IMR-90 (cell line): ENCODE measurements around the gene NACC2. TPM values are rescaled to one million over a fixed set of nuclear protein-coding genes. Genes with fewer than 3 reads are reported as not detected.

ENCODE experiments used
- ATAC-seq: fragments of 200-7000 bp; cut with Tn5 transposase; 2 replicates; pipeline ENCODE4 v1.9.1; 2020; ENCODE audit warnings: low read depth, mild to moderate bottlenecking, moderate library complexity
- BruUV-seq: library from RNA; stranded (reverse); fragments of 400-500 nt; replicated peaks from 2 replicates; lab custom pipeline; 2021; lab: Mats Ljungman, UMichigan
- CTCF ChIA-PET: fragments of 300-600 bp; formaldehyde crosslinking; extraction: SDS; loops from one replicate; lab custom pipeline; 2021; ENCODE audit warnings: antibody characterized with exemption; lab: Yijun Ruan, JAX
- POLR2A ChIA-PET: fragments of 300-600 bp; sonication (Branson Sonifier 250); formaldehyde crosslinking; loops from one replicate; lab custom pipeline; 2022; ENCODE audit warnings: antibody characterized with exemption; ENCODE audit not compliant: unreplicated experiment; lab: Charles Lee
- DNase-seq: peaks from one replicate; pipeline ENCODE4 v3.0.0; 2013
- H2AFZ ChIP-seq: replicated peaks from 2 replicates; pipeline ENCODE3; 2013; ENCODE audit warnings: low read length, mild to moderate bottlenecking; ENCODE audit not compliant: poor library complexity
- H2AK5ac ChIP-seq: 2 replicates; pipeline ENCODE4 v1.6.1; 2013; ENCODE audit warnings: low read depth, low read length, inconsistent platforms
- H2AK9ac ChIP-seq: replicated peaks from 2 replicates; pipeline ENCODE3; 2013; ENCODE audit warnings: mild to moderate bottlenecking, low read depth, low read length, moderate library complexity; ENCODE audit not compliant: poor library complexity
- H2BK120ac ChIP-seq: 2 replicates; pipeline ENCODE4 v1.6.1; 2013; ENCODE audit warnings: low read depth, low read length, inconsistent platforms
- H2BK15ac ChIP-seq: 3 replicates; pipeline ENCODE4 v1.6.1; 2013; ENCODE audit warnings: low read depth, low read length, inconsistent platforms
- H2BK20ac ChIP-seq: 2 replicates; pipeline ENCODE4 v1.6.1; 2013; ENCODE audit warnings: low read depth, mild to moderate bottlenecking, inconsistent platforms, low read length, moderate library complexity
- H2BK5ac ChIP-seq: 2 replicates; pipeline ENCODE4 v1.6.1; 2013; ENCODE audit warnings: mild to moderate bottlenecking, low read depth, low read length, inconsistent platforms; ENCODE audit not compliant: poor library complexity, severe bottlenecking
- H3K14ac ChIP-seq: replicated peaks from 2 replicates; pipeline ENCODE4 v1.6.1; 2013; ENCODE audit warnings: low read depth, low read length, inconsistent platforms
- H3K18ac ChIP-seq: 2 replicates; pipeline ENCODE4 v1.6.1; 2013; ENCODE audit warnings: low read depth, low read length, control low read depth
- H3K23ac ChIP-seq: 2 replicates; pipeline ENCODE4 v1.6.1; 2013; ENCODE audit warnings: low read depth, low read length, inconsistent platforms
- H3K27ac ChIP-seq: 2 replicates; pipeline ENCODE4 v1.5.1; 2013; ENCODE audit warnings: mild to moderate bottlenecking, control low read depth, low read length; ENCODE audit not compliant: insufficient read depth
- H3K27me3 ChIP-seq: 2 replicates; pipeline ENCODE4 v1.6.1; 2013; ENCODE audit warnings: low read length; ENCODE audit not compliant: control insufficient read depth, insufficient read depth
- H3K36me3 ChIP-seq: 2 replicates; pipeline ENCODE4 v1.6.1; 2013; ENCODE audit warnings: low read length, mixed read lengths; ENCODE audit not compliant: control insufficient read depth, insufficient read depth
- H3K4ac ChIP-seq: 2 replicates; pipeline ENCODE4 v1.6.1; 2013; ENCODE audit warnings: low read depth, low read length, inconsistent platforms
- H3K4me1 ChIP-seq: 2 replicates; pipeline ENCODE4 v1.6.1; 2013; ENCODE audit warnings: low read length, mixed read lengths; ENCODE audit not compliant: control insufficient read depth, insufficient read depth
- H3K4me2 ChIP-seq: 2 replicates; pipeline ENCODE4 v1.6.1; 2013; ENCODE audit warnings: low read depth, mild to moderate bottlenecking, control low read depth, low read length, moderate library complexity
- H3K4me3 ChIP-seq: 2 replicates; pipeline ENCODE4 v1.5.1; 2013; ENCODE audit warnings: low read depth, mild to moderate bottlenecking, control low read depth, low read length, moderate library complexity; ENCODE audit not compliant: insufficient read depth
- H3K56ac ChIP-seq: 2 replicates; pipeline ENCODE4 v1.6.1; 2013; ENCODE audit warnings: low read length, inconsistent platforms; ENCODE audit not compliant: insufficient read depth; ENCODE audit errors: extremely low read depth
- H3K79me1 ChIP-seq, 2 experiments: 2 replicates each; pipeline ENCODE4 v1.6.1; 2013; ENCODE audit warnings: low read length in 2 of 2, inconsistent platforms in 1 of 2, low read depth in 1 of 2
- H3K9ac ChIP-seq: 2 replicates; pipeline ENCODE4 v1.6.1; 2013; ENCODE audit warnings: low read depth, low read length, control low read depth
- H3K9me1 ChIP-seq: 2 replicates; pipeline ENCODE4 v1.6.1; 2013; ENCODE audit warnings: low read length, inconsistent platforms; ENCODE audit not compliant: insufficient read depth
- H3K9me3 ChIP-seq: 2 replicates; pipeline ENCODE4 v1.6.1; 2013; ENCODE audit warnings: low read length; ENCODE audit not compliant: control insufficient read depth, insufficient read depth
- H4K20me1 ChIP-seq: 2 replicates; pipeline ENCODE4 v1.6.1; 2013; ENCODE audit warnings: low read length, inconsistent platforms; ENCODE audit not compliant: insufficient read depth
- H4K5ac ChIP-seq: 2 replicates; pipeline ENCODE4 v1.6.1; 2013; ENCODE audit warnings: mild to moderate bottlenecking, low read depth, low read length, control low read depth
- H4K8ac ChIP-seq, 2 experiments: 2 replicates each; pipeline ENCODE4 v1.6.1; 2013; ENCODE audit warnings: low read depth in 2 of 2, low read length in 2 of 2, control low read depth in 1 of 2, inconsistent platforms in 1 of 2
- H4K91ac ChIP-seq: 2 replicates; pipeline ENCODE4 v1.6.1; 2013; ENCODE audit warnings: low read depth, low read length, inconsistent platforms; ENCODE audit not compliant: insufficient read depth
- CEBPB ChIP-seq: IDR thresholded peaks from 2 replicates; pipeline ENCODE4 v1.6.1; 2012; ENCODE audit warnings: low read depth, low read length, improper control_type of control experiment
- CHD1 ChIP-seq: IDR thresholded peaks from 2 replicates; pipeline ENCODE4 v1.6.1; 2012; ENCODE audit warnings: low read depth, low read length, improper control_type of control experiment
- CTCF ChIP-seq: conservative IDR thresholded peaks from 2 replicates; pipeline ENCODE4 v1.5.1; 2012; ENCODE audit warnings: mild to moderate bottlenecking, low read depth, low read length, improper control_type of control experiment
- FOS ChIP-seq: fragments of 150-350 bp; IDR thresholded peaks from 2 replicates; pipeline ENCODE4 v1.6.1; 2016; ENCODE audit warnings: low read depth, low read length
- MAFK ChIP-seq: IDR thresholded peaks from 2 replicates; pipeline ENCODE4 v1.6.1; 2012; ENCODE audit warnings: low read depth, low read length, improper control_type of control experiment
- MAZ ChIP-seq: IDR thresholded peaks from 2 replicates; pipeline ENCODE4 v1.6.1; 2012; ENCODE audit warnings: low read depth, mild to moderate bottlenecking, low read length, improper control_type of control experiment, moderate library complexity, borderline replicate concordance
- MXI1 ChIP-seq: IDR thresholded peaks from 2 replicates; pipeline ENCODE4 v1.6.1; 2012; ENCODE audit warnings: low read depth, mild to moderate bottlenecking, low read length, moderate library complexity, borderline replicate concordance
- NFE2L2 ChIP-seq: fragments of 150-350 bp; IDR thresholded peaks from 2 replicates; pipeline ENCODE4 v1.6.1; 2016; ENCODE audit warnings: low read depth, mild to moderate bottlenecking, low read length
- POLR2A ChIP-seq: IDR thresholded peaks from 2 replicates; pipeline ENCODE4 v1.6.1; 2012; ENCODE audit warnings: mild to moderate bottlenecking, low read depth, low read length
- RAD21 ChIP-seq: IDR thresholded peaks from 2 replicates; pipeline ENCODE4 v1.6.1; 2012; ENCODE audit warnings: low read length, improper control_type of control experiment
- RCOR1 ChIP-seq: IDR thresholded peaks from 2 replicates; pipeline ENCODE4 v1.6.1; 2012; ENCODE audit warnings: mild to moderate bottlenecking, low read length, improper control_type of control experiment; ENCODE audit not compliant: insufficient replicate concordance
- RFX5 ChIP-seq: IDR thresholded peaks from 2 replicates; pipeline ENCODE4 v1.8.0; 2012; ENCODE audit warnings: low read depth, mild to moderate bottlenecking, low read length, moderate library complexity
- SMC3 ChIP-seq: fragments of 150-350 bp; IDR thresholded peaks from 2 replicates; pipeline ENCODE4 v1.6.1; 2016; ENCODE audit warnings: low read depth, mild to moderate bottlenecking, antibody characterized with exemption, low read length, moderate library complexity
- WGBS, 2 experiments: methylation state at CpG; one replicate each; pipeline versions ENCODE4 v1.1.5 to v1.1.7; 2013; ENCODE audit warnings: missing lambda C conversion rate in 2 of 2; ENCODE audit not compliant: insufficient read length in 1 of 2; ENCODE audit errors: extremely low coverage in 2 of 2; 5-methylcytosine and 5-hydroxymethylcytosine counted together
- dilution Hi-C: fragments of 300-500 bp; cut with HindIII; formaldehyde crosslinking; loops from one replicate; pipeline ENCODE4 v1.14.3; 2018; ENCODE audit warnings: low sequenced_read_pairs; ENCODE audit not compliant: unreplicated experiment
- in situ Hi-C: fragments of 300-500 bp; cut with MboI; formaldehyde crosslinking; loops from 3 replicates; pipeline ENCODE4 v1.14.3; 2019; ENCODE audit warnings: low sequenced_read_pairs, inconsistent platforms, mixed read lengths
- intact Hi-C: fragments of 100-400 bp; cut with micrococcal nuclease; formaldehyde crosslinking; loops from 2 replicates; pipeline ENCODE4 v1.10.0; 2022
- polyA plus RNA-seq, 3 experiments: library from polyadenylated mRNA; depleted of rRNA; stranded (reverse); fragments of >200 nt; gene quantifications; 2 replicates each; pipeline ENCODE4 v1.2.3, GENCODE V29; 2012; ENCODE audit warnings: low replicate concordance in 1 of 3
- total RNA-seq: library from RNA; depleted of rRNA; stranded (reverse); fragments of >200 nt; gene quantifications from 2 replicates; pipeline ENCODE4 v1.2.3, GENCODE V29; 2012
- TF ChIP-seq, protein P1 (sequence below): fragments of 150-350 bp; IDR thresholded peaks from 2 replicates; pipeline ENCODE4 v1.6.1; 2017; ENCODE audit warnings: mild to moderate bottlenecking, antibody characterized with exemption, low read length, low read depth
- TF ChIP-seq, protein P2 (sequence below): fragments of 150-350 bp; IDR thresholded peaks from 2 replicates; pipeline ENCODE4 v1.6.1; 2016; ENCODE audit warnings: low read depth, mild to moderate bottlenecking, low read length, moderate library complexity, borderline replicate concordance

NACC2 gene
- total and polyA plus RNA-seq, 2 of the 4 experiments (the other 2 are of a cell fraction): 7.9 to 19.0 TPM

DNA sequence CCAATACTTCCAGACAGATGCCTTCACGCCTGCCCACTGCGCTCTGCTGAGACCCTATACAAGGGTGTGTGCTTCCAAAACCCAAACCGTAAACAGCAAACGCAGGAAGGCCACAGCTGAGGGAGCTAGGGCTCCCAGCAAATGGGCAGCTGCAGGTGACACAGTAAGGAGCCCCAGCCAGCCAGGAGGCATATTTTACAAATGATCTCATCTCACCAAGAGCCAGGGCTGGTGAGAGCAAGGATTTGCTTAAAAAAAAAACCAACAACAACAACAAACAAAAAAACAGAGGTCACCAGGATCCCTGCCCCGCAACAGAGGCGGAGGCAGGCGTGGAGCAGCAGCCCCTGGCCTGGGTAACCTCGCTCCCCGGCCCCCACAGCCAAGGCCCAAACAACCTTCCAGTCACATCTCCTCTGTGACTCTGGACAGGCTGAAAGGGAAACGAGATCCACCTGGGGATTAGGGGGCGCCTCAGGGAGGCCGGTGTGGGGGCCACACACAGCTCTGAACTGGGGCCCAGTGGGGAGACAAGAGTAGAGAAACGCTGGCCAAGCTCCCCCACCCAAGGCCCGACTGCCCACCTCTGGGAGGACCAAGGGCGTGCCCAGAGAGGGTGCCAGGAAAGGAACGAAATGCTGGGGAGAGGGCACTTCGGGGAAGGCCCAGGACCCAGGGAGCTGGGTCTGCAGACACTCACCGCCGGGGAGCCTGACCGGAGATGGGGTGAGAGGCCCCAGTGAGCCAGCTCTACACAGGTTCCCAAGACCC, 3.3 kb downstream of the NACC2 start:
- BruUV-seq: no TSS peak
- no peak for TF ChIP-seq NFE2L2
- no peak for TF ChIP-seq FOS
- TF ChIP-seq CEBPB: no peak
- no peak for TF ChIP-seq CTCF
- no peak for TF ChIP-seq SMC3
- TF ChIP-seq RAD21: no peak
- TF ChIP-seq MAZ: no peak
- TF ChIP-seq RCOR1: no peak
- TF ChIP-seq, protein P1, sequence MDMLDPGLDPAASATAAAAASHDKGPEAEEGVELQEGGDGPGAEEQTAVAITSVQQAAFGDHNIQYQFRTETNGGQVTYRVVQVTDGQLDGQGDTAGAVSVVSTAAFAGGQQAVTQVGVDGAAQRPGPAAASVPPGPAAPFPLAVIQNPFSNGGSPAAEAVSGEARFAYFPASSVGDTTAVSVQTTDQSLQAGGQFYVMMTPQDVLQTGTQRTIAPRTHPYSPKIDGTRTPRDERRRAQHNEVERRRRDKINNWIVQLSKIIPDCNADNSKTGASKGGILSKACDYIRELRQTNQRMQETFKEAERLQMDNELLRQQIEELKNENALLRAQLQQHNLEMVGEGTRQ: no peak
- no peak for TF ChIP-seq MAFK
- TF ChIP-seq MXI1: no peak
- TF ChIP-seq, protein P2, sequence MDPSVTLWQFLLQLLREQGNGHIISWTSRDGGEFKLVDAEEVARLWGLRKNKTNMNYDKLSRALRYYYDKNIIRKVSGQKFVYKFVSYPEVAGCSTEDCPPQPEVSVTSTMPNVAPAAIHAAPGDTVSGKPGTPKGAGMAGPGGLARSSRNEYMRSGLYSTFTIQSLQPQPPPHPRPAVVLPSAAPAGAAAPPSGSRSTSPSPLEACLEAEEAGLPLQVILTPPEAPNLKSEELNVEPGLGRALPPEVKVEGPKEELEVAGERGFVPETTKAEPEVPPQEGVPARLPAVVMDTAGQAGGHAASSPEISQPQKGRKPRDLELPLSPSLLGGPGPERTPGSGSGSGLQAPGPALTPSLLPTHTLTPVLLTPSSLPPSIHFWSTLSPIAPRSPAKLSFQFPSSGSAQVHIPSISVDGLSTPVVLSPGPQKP: no peak
- TF ChIP-seq RFX5: no peak
- TF ChIP-seq CHD1: no peak
- TF ChIP-seq POLR2A: no peak
- Histone ChIP-seq H3K4me3 (no peak overlapping the region), H3K9ac (no peak overlapping the region; the same call in 1 of the 2 replicates), H3K36me3 (peaks cover 6% of the 10 kb centered on the region; the same call in 1 of the 2 replicates), H4K5ac (no peak overlapping the region), H3K4ac (no peak overlapping the region), H3K14ac (no peak overlapping the region), H4K20me1 (peaks cover 73% of the 10 kb centered on the region), H3K4me2 (no peak overlapping the region), H3K9me3 (no peaks in the 10 kb centered on the region), H2BK5ac (no peak overlapping the region), H2BK20ac (no peak overlapping the region), H3K9me1 (peaks cover 5% of the 10 kb centered on the region), H3K4me1 (peaks cover 23% of the 10 kb centered on the region), H4K91ac (no peak overlapping the region), H3K79me1 (peaks cover 9 to 64% of the 10 kb centered on the region in 2 experiments), H2BK15ac (no peak overlapping the region), H2AK9ac (peak overlapping the region; percentile 66), H2BK120ac (no peak overlapping the region), H4K8ac (no peak overlapping the region), H3K27me3 (no peaks in the 10 kb centered on the region), H2AFZ (no peak overlapping the region), H3K18ac (no peak overlapping the region), H3K23ac (no peak overlapping the region), H3K27ac (no peak overlapping the region), H3K56ac (no peak overlapping the region), H2AK5ac (no peak overlapping the region)
- DNase-seq (peak; percentile 20), ATAC-seq (no peak)
- in situ Hi-C loops (no loop called here), dilution Hi-C loops (no loop called here), intact Hi-C loops (no loop called here)
- ChIA-PET CTCF (no interaction called here), POLR2A (interaction anchor here (0.6 kb wide), 1 partner anchor 132 kb away, joined by 3 read pairs; no protein-coding TSS in a partner anchor)
- 82% methylated on average over 7 of the region's 20 CpGs; no CpG with 5 or more reads in 1 of the 2 experiments for WGBS, 2 experiments
